Testis (tissue), 3 donors: ENCODE measurements around the gene DKK3. TPM values are rescaled to one million over a fixed set of nuclear protein-coding genes. Genes with fewer than 3 reads are reported as not detected.

Experiments used
- DNase-seq: peaks from one replicate; pipeline ENCODE4 v3.0.0-alpha.2; 2019
- H3K27ac ChIP-seq, 2 donors: fragments of 200-600 bp; sonication (generic); one replicate each; pipeline ENCODE4 v1.5.1; 2019
- H3K27me3 ChIP-seq: fragments of 200-600 bp; sonication (generic); one replicate; pipeline ENCODE4 v1.5.1; 2019
- H3K36me3 ChIP-seq: fragments of 200-600 bp; sonication (generic); one replicate; pipeline ENCODE4 v1.5.1; 2017; ENCODE audit warnings: low read depth; ENCODE audit errors: missing control alignments
- H3K4me1 ChIP-seq: fragments of 200-600 bp; sonication (generic); one replicate; pipeline ENCODE4 v1.5.1; 2019
- H3K4me3 ChIP-seq, 2 donors: fragments of 200-600 bp; sonication (generic); one replicate each; pipeline ENCODE4 v1.5.1; 2017 to 2019
- H3K9me3 ChIP-seq: fragments of 200-600 bp; sonication (generic); one replicate; pipeline ENCODE4 v1.5.1; 2017
- CTCF ChIP-seq, 3 experiments: fragments of 450-650 bp in 2 of 3; fragments of 200-600 bp in 1 of 3; sonication (generic) in 1 of 3; IDR thresholded peaks; one replicate each; pipeline ENCODE4 v1.5.1; 2016 to 2019; ENCODE audit warnings: antibody characterized with exemption in 3 of 3, mild to moderate bottlenecking in 2 of 3, moderate library complexity in 1 of 3
- POLR2A ChIP-seq: fragments of 450-650 bp; IDR thresholded peaks from one replicate; pipeline ENCODE4 v1.6.1; 2017; ENCODE audit warnings: antibody characterized with exemption, mild to moderate bottlenecking, moderate library complexity
- WGBS, 2 donors: methylation state at CpG; one replicate each; pipeline ENCODE4 v1.1.5; 2018; 5-methylcytosine and 5-hydroxymethylcytosine counted together
- intact Hi-C: fragments of 100-400 bp; cut with DNase I; formaldehyde crosslinking; loops from one replicate; pipeline ENCODE4 v1.15.1; 2023; ENCODE audit warnings: low total_unique reads
- polyA plus RNA-seq: library from polyadenylated mRNA; stranded (reverse); fragments of 350-450 nt; fragmentation: Illumina TruSeq; extraction: RNeasy Lipid Tissue Mini Kit (QIAGEN cat#74804); gene quantifications from one replicate; pipeline ENCODE4 v1.2.3, GENCODE V29; 2014; ENCODE audit warnings: low read depth, low replicate concordance; ENCODE audit not compliant: insufficient read depth
- total RNA-seq, 2 donors: library from RNA; depleted of rRNA; stranded (reverse); fragments of >200 nt; gene quantifications; one replicate each; pipeline ENCODE4 v1.2.3, GENCODE V29; 2016

Gene DKK3
- total and polyA plus RNA-seq, 3 donors from 2014 or later: 185 to 392 (median 236) TPM

DNA sequence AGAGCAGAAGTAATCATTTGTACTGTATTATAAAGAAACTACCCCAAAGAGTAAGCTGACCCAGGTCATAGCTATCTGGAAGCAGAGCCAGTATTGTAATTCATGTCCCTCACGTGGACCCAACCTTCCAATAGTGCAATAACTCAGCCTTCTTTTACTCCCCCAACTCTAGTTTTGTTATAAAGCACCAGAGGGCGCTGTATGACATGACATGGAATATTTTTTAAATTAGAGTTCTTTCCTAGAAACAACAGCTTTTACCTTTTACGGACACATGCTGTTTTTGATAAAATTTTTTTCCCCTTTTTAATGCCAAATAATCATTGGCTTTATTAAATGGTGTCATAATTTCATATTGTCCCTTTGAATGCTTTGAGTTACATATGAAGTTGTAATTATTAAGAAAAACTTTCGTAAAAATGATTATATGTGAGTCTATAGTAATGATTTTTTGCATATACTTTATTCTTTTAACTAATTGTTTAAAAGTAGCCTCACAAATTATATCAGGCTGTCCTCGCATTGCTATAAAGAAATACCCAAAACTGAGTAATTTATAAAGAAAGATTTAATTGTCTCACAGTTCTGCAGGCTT, 76.9 kb downstream of the DKK3 start:
- Histone ChIP-seq H3K4me3 (no peak overlapping the region), H3K27ac (no peak overlapping the region), H3K9me3 (no peaks in the 10 kb centered on the region), H3K36me3 (no peaks in the 10 kb centered on the region), H3K27me3 (no peaks in the 10 kb centered on the region), H3K4me1 (no peaks in the 10 kb centered on the region)
- TF ChIP-seq CTCF (IDR thresholded peaks at IDR 0.05): peak; percentile 52 to 71 (median 55)
- no peak for TF ChIP-seq POLR2A
- intact Hi-C loops: loop anchor here (10.0 kb wide), 1 partner anchor 113 kb away; no protein-coding TSS in a partner anchor
- WGBS, 2 donors: 59 to 71% methylated on average over 5 of the region's 5 CpGs
- peak; percentile 37 for DNase-seq

DNA sequence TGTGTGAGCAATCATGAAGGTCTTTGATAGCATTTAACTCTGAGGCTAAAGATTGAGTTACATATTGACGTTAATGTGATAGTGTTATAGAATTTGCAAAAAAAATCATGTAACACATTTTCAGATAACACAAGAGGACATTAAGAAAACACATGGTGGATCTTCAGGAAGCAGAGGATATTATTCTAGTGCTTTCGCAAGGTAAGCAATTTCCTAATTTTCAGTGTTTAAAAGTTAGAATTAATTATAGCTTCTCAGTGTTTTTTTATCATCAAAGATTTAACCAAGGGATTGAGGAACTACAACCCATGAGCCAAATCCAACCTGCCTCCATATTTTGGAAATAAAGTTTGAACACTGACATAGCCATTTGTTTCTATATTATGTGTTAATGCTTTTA, 78.5 kb downstream of the DKK3 start:
- Histone ChIP-seq H3K4me3 (no peak overlapping the region), H3K4me1 (no peaks in the 10 kb centered on the region), H3K27ac (no peak overlapping the region), H3K36me3 (no peaks in the 10 kb centered on the region), H3K27me3 (no peaks in the 10 kb centered on the region), H3K9me3 (no peaks in the 10 kb centered on the region)
- intact Hi-C loops: loop anchor here (10.0 kb wide), 1 partner anchor 115 kb away; no protein-coding TSS in a partner anchor
- 78 to 82% methylated on average over 2 of the region's 2 CpGs for WGBS, 2 donors
- TF ChIP-seq CTCF (IDR thresholded peaks at IDR 0.05): no peak
- no peak for TF ChIP-seq POLR2A
- no peak for DNase-seq

DNA sequence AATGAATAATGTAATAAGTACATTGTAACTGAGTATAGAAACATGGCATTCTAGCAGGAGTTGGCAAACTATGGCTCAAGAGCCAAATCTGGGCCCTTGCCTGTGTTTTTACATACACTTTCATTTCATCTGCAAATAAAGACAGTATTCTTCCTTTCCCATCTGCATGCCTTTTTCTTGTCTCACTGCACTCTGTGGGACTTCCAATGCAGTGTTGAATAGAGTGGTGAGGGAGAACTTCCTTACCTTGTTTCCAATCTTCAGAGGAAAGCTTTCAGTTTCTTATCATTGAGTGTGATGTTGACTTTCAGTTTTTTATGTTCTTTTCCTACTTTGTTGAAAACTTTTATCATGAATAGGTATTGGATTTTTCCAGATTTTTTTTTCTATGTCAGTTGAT, 84.6 kb downstream of the DKK3 start:
- Histone ChIP-seq H3K4me3 (no peak overlapping the region), H3K27ac (no peak overlapping the region), H3K36me3 (no peaks in the 10 kb centered on the region), H3K9me3 (no peaks in the 10 kb centered on the region), H3K27me3 (no peaks in the 10 kb centered on the region), H3K4me1 (no peaks in the 10 kb centered on the region)
- intact Hi-C loops: no loop called here
- TF ChIP-seq CTCF (IDR thresholded peaks at IDR 0.05) (no peak), POLR2A (no peak)
- DNase-seq: no peak

DNA sequence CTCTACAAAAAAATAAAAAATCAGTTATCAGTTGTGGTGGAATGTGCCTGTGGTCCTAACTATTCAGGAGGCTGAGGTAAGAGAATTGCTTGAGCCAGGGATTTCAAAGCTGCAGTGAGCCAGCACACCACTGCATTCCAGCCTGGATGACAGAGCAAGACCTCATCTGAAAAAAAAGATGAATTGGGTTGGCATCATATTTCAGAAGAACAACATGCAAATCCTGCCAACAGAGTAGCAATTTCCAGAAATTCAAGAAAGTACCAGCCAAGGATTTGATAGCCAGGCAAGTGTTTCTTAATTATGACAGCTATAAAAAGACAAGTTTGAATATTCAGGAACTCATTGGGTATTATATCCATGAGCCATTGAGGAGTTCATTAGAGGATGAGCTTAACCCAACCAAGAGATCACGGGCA, 91.4 kb downstream of the DKK3 start:
- intact Hi-C loops: no loop called here
- TF ChIP-seq CTCF (IDR thresholded peaks at IDR 0.05) (no peak), POLR2A (no peak)
- H3K27me3 ChIP-seq: no peaks in the 10 kb centered on the region
- 47 to 52% methylated on average over 1 of the region's 1 CpG for WGBS, 2 donors
- H3K4me1 ChIP-seq: peaks cover 17% of the 10 kb centered on the region
- DNase-seq: no peak
- H3K9me3 ChIP-seq: no peaks in the 10 kb centered on the region
- no peaks in the 10 kb centered on the region for H3K36me3 ChIP-seq
- H3K27ac ChIP-seq: peak overlapping the region; percentile 8 to 58
- H3K4me3 ChIP-seq: no peak overlapping the region

DNA sequence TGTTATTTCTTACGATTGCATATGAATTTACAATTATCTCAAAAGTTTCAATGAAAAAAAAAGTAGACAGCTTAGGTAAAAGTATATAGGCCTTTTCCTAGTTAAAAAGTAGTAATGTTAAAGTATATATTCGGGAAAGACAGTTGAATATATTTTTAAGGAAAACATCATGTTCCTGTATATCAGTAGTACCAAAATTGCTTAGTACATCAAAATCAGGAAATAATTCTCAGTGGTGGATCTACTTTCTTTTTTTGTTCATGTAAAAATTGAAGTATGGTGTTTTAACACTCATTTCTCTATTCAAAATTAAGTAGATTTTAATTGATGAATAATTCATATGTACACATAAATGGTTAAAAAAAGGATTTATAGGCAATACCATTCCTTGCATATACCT, 92.8 kb downstream of the DKK3 start:
- H3K4me3 ChIP-seq: no peak overlapping the region
- WGBS, 2 donors: 88 to 95% methylated on average over 2 of the region's 2 CpGs
- H3K36me3 ChIP-seq: no peaks in the 10 kb centered on the region
- intact Hi-C loops: no loop called here
- no peaks in the 10 kb centered on the region for H3K27me3 ChIP-seq
- H3K9me3 ChIP-seq: no peaks in the 10 kb centered on the region
- H3K4me1 ChIP-seq: peaks cover 17% of the 10 kb centered on the region
- DNase-seq: no peak
- H3K27ac ChIP-seq: no peak overlapping the region
- no peak for TF ChIP-seq POLR2A
- no peak for TF ChIP-seq CTCF (IDR thresholded peaks at IDR 0.05)
